Endothelial cell of umbilical vein (primary cell): ENCODE measurements around the gene GMPPA. TPM values are rescaled to one million over a fixed set of nuclear protein-coding genes. Genes with fewer than 3 reads are reported as not detected.

Experiments
- BruUV-seq: library from RNA; stranded (reverse); fragments of 400-500 nt; replicated peaks from 2 replicates; lab custom pipeline; 2021; lab: Mats Ljungman, UMichigan
- CTCF ChIA-PET: fragments of 300-600, 350-600 bp; sonication (Branson Sonifier 250); formaldehyde crosslinking; loops from one replicate; lab custom pipeline; 2021; ENCODE audit warnings: antibody characterized with exemption, inconsistent platforms; lab: Charles Lee
- POLR2A ChIA-PET: fragments of 300-600, 350-600 bp; sonication (Branson Sonifier 250); formaldehyde crosslinking; loops from one replicate; lab custom pipeline; 2021; ENCODE audit warnings: antibody characterized with exemption, inconsistent platforms; lab: Charles Lee
- DNase-seq: peaks from one replicate; pipeline ENCODE4 v3.0.0-alpha.2; 2011; ENCODE audit warnings: low read depth, low spot score
- FAIRE-seq: peaks from 2 replicates; lab custom pipeline; 2011; peaks lifted over from hg19 to GRCh38; lab: Jason Lieb, UNC
- H2AFZ ChIP-seq: 2 replicates; pipeline ENCODE4 v1.6.0; 2012; ENCODE audit warnings: low read depth, low read length, control low read depth, inconsistent platforms
- H3K27ac ChIP-seq: 2 replicates; pipeline ENCODE4 v1.5.1; 2011; ENCODE audit warnings: low read depth, mild to moderate bottlenecking, control low read depth, low read length, moderate library complexity; ENCODE audit not compliant: insufficient read depth
- H3K27me3 ChIP-seq, 2 experiments: 2 replicates each; pipeline versions ENCODE4 v1.6.0 to v1.6.1; 2011; ENCODE audit warnings: low read length in 2 of 2, mixed read lengths in 1 of 2; ENCODE audit not compliant: control insufficient read depth in 2 of 2, insufficient read depth in 2 of 2
- H3K36me3 ChIP-seq, 2 experiments: 2 replicates in 1 of 2; 3 replicates in 1 of 2; pipeline ENCODE4 v1.5.1; 2011; ENCODE audit warnings: low read length in 2 of 2, mild to moderate bottlenecking in 1 of 2, moderate library complexity in 1 of 2; ENCODE audit not compliant: control insufficient read depth in 2 of 2, insufficient read depth in 2 of 2; ENCODE audit errors: extremely low read depth in 1 of 2
- H3K4me1 ChIP-seq: 3 replicates; pipeline ENCODE4 v1.5.1; 2011; ENCODE audit warnings: mild to moderate bottlenecking, low read length; ENCODE audit not compliant: control insufficient read depth, insufficient read depth; ENCODE audit errors: extremely low read depth
- H3K4me2 ChIP-seq: 2 replicates; pipeline ENCODE4 v1.6.1; 2011; ENCODE audit warnings: low read length, control low read depth, mixed read lengths; ENCODE audit not compliant: insufficient read depth
- H3K4me3 ChIP-seq, 3 experiments: fragments of 200-600 bp in 1 of 3; sonication (generic), shearing (Covaris generic) in 1 of 3; replicated peaks in 1 of 3; 2 replicates each; pipeline ENCODE4 v1.5.1; 2011 to 2016; ENCODE audit warnings: control low read depth in 3 of 3, low read length in 3 of 3, mild to moderate bottlenecking in 2 of 3, inconsistent platforms in 1 of 3, low read depth in 1 of 3, moderate library complexity in 1 of 3; ENCODE audit not compliant: insufficient read depth in 1 of 3
- H3K79me2 ChIP-seq: 2 replicates; pipeline ENCODE4 v1.6.0; 2012; ENCODE audit warnings: low read length, inconsistent platforms; ENCODE audit not compliant: control insufficient read depth, insufficient read depth
- H3K9ac ChIP-seq: replicated peaks from 2 replicates; pipeline ENCODE3; 2011; ENCODE audit warnings: low read length, control low read depth; ENCODE audit not compliant: insufficient read depth; ENCODE audit errors: extremely low read depth
- H3K9me1 ChIP-seq: replicated peaks from 3 replicates; pipeline ENCODE4 v1.6.0; 2011; ENCODE audit warnings: mild to moderate bottlenecking, low read length; ENCODE audit not compliant: control insufficient read depth, insufficient read depth; ENCODE audit errors: extremely low read depth
- H3K9me3 ChIP-seq: replicated peaks from 2 replicates; pipeline ENCODE4 v1.5.1; 2012; ENCODE audit warnings: low read length, inconsistent platforms; ENCODE audit not compliant: control insufficient read depth, insufficient read depth
- H4K20me1 ChIP-seq: replicated peaks from 2 replicates; pipeline ENCODE3; 2011; ENCODE audit warnings: mild to moderate bottlenecking, low read length; ENCODE audit not compliant: control insufficient read depth, insufficient read depth; ENCODE audit errors: extremely low read depth
- CTCF ChIP-seq, 2 donors: IDR thresholded peaks; 1 replicate in 1 of 2; 2 replicates in 1 of 2; pipeline ENCODE4 v1.5.1; 2011; ENCODE audit warnings: low read length in 2 of 2, mild to moderate bottlenecking in 2 of 2, moderate library complexity in 2 of 2, control low read depth in 1 of 2, inconsistent platforms in 1 of 2, low read depth in 1 of 2; ENCODE audit not compliant: insufficient read depth in 1 of 2; ENCODE audit errors: extremely low read depth in 1 of 2
- EZH2 ChIP-seq: IDR thresholded peaks from 2 replicates; pipeline ENCODE4 v1.6.1; 2012; ENCODE audit warnings: borderline replicate concordance, low read depth, mild to moderate bottlenecking, moderate library complexity, low read length, inconsistent platforms; ENCODE audit not compliant: severe bottlenecking
- FOS ChIP-seq: IDR thresholded peaks from 2 replicates; pipeline ENCODE4 v1.6.1; 2011; ENCODE audit warnings: mild to moderate bottlenecking, low read length, moderate library complexity, borderline replicate concordance; ENCODE audit not compliant: insufficient read depth
- GATA2 ChIP-seq: IDR thresholded peaks from 2 replicates; pipeline ENCODE4 v1.7.0; 2011; ENCODE audit warnings: low read depth, mild to moderate bottlenecking, moderate library complexity, mixed read lengths, low read length; ENCODE audit not compliant: insufficient read length, insufficient read depth
- JUN ChIP-seq: IDR thresholded peaks from 2 replicates; pipeline ENCODE4 v1.6.1; 2011; ENCODE audit warnings: borderline replicate concordance, low read depth; ENCODE audit not compliant: insufficient read length, insufficient read depth
- MAX ChIP-seq: IDR thresholded peaks from 2 replicates; pipeline ENCODE4 v1.6.1; 2011; ENCODE audit not compliant: insufficient read depth, insufficient read length
- MYC ChIP-seq: IDR thresholded peaks from one replicate; pipeline ENCODE4 v1.6.1; 2011; ENCODE audit warnings: mild to moderate bottlenecking, low read depth, low read length
- POLR2A ChIP-seq: IDR thresholded peaks from 2 replicates; pipeline ENCODE4 v1.6.1; 2012; ENCODE audit warnings: low read depth, mild to moderate bottlenecking, control low read depth, low read length
- POLR2AphosphoS5 ChIP-seq: IDR thresholded peaks from 2 replicates; pipeline ENCODE4 v1.6.1; 2012; ENCODE audit warnings: low read depth, mild to moderate bottlenecking, control low read depth, low read length, moderate library complexity; ENCODE audit not compliant: insufficient read depth
- dilution Hi-C: fragments of 300-500 bp; cut with MboI; formaldehyde crosslinking; loops from one replicate; pipeline ENCODE4 v1.15.0; 2019; ENCODE audit warnings: low sequenced_read_pairs; ENCODE audit not compliant: extremely low pct_ligation_motif_present
- intact Hi-C: fragments of 100-400 bp; cut with micrococcal nuclease; formaldehyde crosslinking; loops from one replicate; pipeline ENCODE4 v1.10.0; 2022
- polyA plus RNA-seq, 4 experiments: library from polyadenylated mRNA; depleted of rRNA in 3 of 4; stranded (reverse) in 3 of 4; unstranded in 1 of 4; fragments of >200 nt; gene quantifications; 2 replicates each; pipeline versions ENCODE4 v1.2.1 to v1.2.3, GENCODE V29; 2011 to 2012; ENCODE audit warnings: missing spikeins in 1 of 4
- total RNA-seq: library from RNA; stranded (reverse); gene quantifications from 2 replicates; pipeline ENCODE4 v1.2.3, GENCODE V29; 2021

The GMPPA gene
- total and polyA plus RNA-seq, 2 donors (not counting 3 experiments of a cell fraction or from before 2014, with no cell fraction given), result 39.1 to 104 TPM

GRCh38 chr2:219470429-219470828 is 28.3 kb upstream of the GMPPA start:
- no peaks in the 10 kb centered on the region for H3K27me3 ChIP-seq
- no peaks in the 10 kb centered on the region for H3K4me1 ChIP-seq
- H2AFZ ChIP-seq, result no peak overlapping the region
- no peak for TF ChIP-seq MAX
- no peak for TF ChIP-seq POLR2A
- TF ChIP-seq CTCF (IDR thresholded peaks at IDR 0.05; ENCODE audit: extremely low read depth in 1 of 2, insufficient read depth in 1 of 2, low read depth in 1 of 2, low read length in 2 of 2), result no peak
- TF ChIP-seq EZH2, result no peak
- TF ChIP-seq JUN, result no peak
- no peak for TF ChIP-seq FOS
- TF ChIP-seq MYC, result no peak
- no peak for TF ChIP-seq GATA2
- TF ChIP-seq POLR2AphosphoS5, result no peak
- H4K20me1 ChIP-seq, result no peaks in the 10 kb centered on the region
- no peaks in the 10 kb centered on the region for H3K9me3 ChIP-seq
- no peak overlapping the region for H3K4me3 ChIP-seq
- BruUV-seq, result no TSS peak
- DNase-seq, result no peak
- H3K27ac ChIP-seq, result no peak overlapping the region
- CTCF ChIA-PET, result interaction anchor here (1.7 to 2.4 kb wide), 3 partner anchors 11 to 60 kb away, joined by 5 to 10 read pairs (median 10); no protein-coding TSS in a partner anchor
- dilution Hi-C loops (no loop called here), intact Hi-C loops (no loop called here)
- H3K36me3 ChIP-seq, result no peaks in the 10 kb centered on the region
- no peaks in the 10 kb centered on the region for H3K9me1 ChIP-seq
- no peaks in the 10 kb centered on the region for H3K79me2 ChIP-seq
- FAIRE-seq, result no peak
- H3K9ac ChIP-seq, result no peak overlapping the region
- no peak overlapping the region for H3K4me2 ChIP-seq
- POLR2A ChIA-PET, result no interaction called here
